K562 (cell line): ENCODE results near the gene KHDC1L. TPM values are rescaled to one million over a fixed set of nuclear protein-coding genes. Genes with fewer than 3 reads are reported as not detected.

Experiments
- ATAC-seq: fragments of 200-7000 bp; cut with Tn5 transposase; 3 replicates; pipeline ENCODE4 v1.9.1; 2020; ENCODE audit warnings: moderate library complexity
- BruUV-seq: library from RNA; stranded (reverse); fragments of 400-500 nt; replicated peaks from 2 replicates; lab custom pipeline; 2021; lab: Mats Ljungman, UMichigan
- CTCF ChIA-PET: fragments of 300-600 bp; formaldehyde crosslinking; extraction: SDS; loops from one replicate; lab custom pipeline; 2021; ENCODE audit warnings: low intra/inter-chr PET ratio; lab: Yijun Ruan, JAX
- POLR2A ChIA-PET: fragments of 300-600, 350-650 bp; sonication (Branson Sonifier 250); formaldehyde crosslinking; extraction: SDS; loops from one replicate; lab custom pipeline; 2021; ENCODE audit warnings: antibody characterized with exemption, inconsistent platforms; lab: Yijun Ruan, JAX
- DNase-seq, 4 experiments: peaks; one replicate each; pipeline versions ENCODE4 v3.0.0 to v3.0.0-alpha.2; 2011 to 2018; ENCODE audit warnings: low spot score in 3 of 4, mixed read lengths in 3 of 4; ENCODE audit errors: extremely low read depth in 1 of 4
- FAIRE-seq: peaks from 2 replicates; lab custom pipeline; 2011; peaks lifted over from hg19 to GRCh38; lab: Jason Lieb, UNC
- H2AFZ ChIP-seq: 2 replicates; pipeline ENCODE4 v1.6.0; 2011; ENCODE audit warnings: low read depth, low read length, control low read depth, inconsistent platforms
- H3K27ac ChIP-seq: fragments of 200-600 bp; 3 replicates; pipeline ENCODE4 v1.8.0; 2011; ENCODE audit warnings: low read depth, mild to moderate bottlenecking, control low read depth, inconsistent platforms, low read length, moderate library complexity, mixed read lengths; ENCODE audit errors: extremely low read depth
- H3K27me3 ChIP-seq, 2 experiments: fragments of 300-600 bp in 1 of 2; 2 replicates in 1 of 2; 3 replicates in 1 of 2; pipeline versions ENCODE4 v1.6.0 to v1.8.0; 2011; ENCODE audit warnings: inconsistent platforms in 2 of 2, low read length in 2 of 2, mild to moderate bottlenecking in 1 of 2, mixed read lengths in 1 of 2, moderate library complexity in 1 of 2; ENCODE audit not compliant: control insufficient read depth in 2 of 2, insufficient read depth in 2 of 2
- H3K36me3 ChIP-seq: fragments of 300-600 bp; 3 replicates; pipeline ENCODE4 v1.8.0; 2011; ENCODE audit warnings: mild to moderate bottlenecking, low read length, inconsistent platforms; ENCODE audit not compliant: control insufficient read depth, insufficient read depth
- H3K4me1 ChIP-seq, 2 experiments: fragments of 200-600 bp in 1 of 2; replicated peaks in 1 of 2; 2 replicates in 1 of 2; 3 replicates in 1 of 2; pipeline versions ENCODE4 v1.5.1 to v1.8.0; 2011; ENCODE audit warnings: inconsistent platforms in 2 of 2, low read length in 2 of 2, mild to moderate bottlenecking in 1 of 2, mixed read lengths in 1 of 2, moderate library complexity in 1 of 2; ENCODE audit not compliant: control insufficient read depth in 2 of 2, insufficient read depth in 2 of 2
- H3K4me2 ChIP-seq: 2 replicates; pipeline ENCODE4 v1.6.1; 2011; ENCODE audit warnings: low read length, control low read depth, inconsistent platforms, mixed read lengths; ENCODE audit not compliant: insufficient read depth
- H3K4me3 ChIP-seq: fragments of 200-600 bp; sonication (generic), shearing (Covaris generic); 2 replicates; pipeline ENCODE4 v1.5.1; 2016; ENCODE audit warnings: control low read depth, inconsistent platforms
- H3K79me2 ChIP-seq: fragments of 200-600 bp; 3 replicates; pipeline ENCODE4 v1.8.0; 2011; ENCODE audit warnings: low read length, inconsistent platforms; ENCODE audit not compliant: control insufficient read depth, insufficient read depth
- H3K9ac ChIP-seq, 2 experiments: 2 replicates each; pipeline versions ENCODE4 v1.6.0 to v1.6.1; 2011; ENCODE audit warnings: low read depth in 2 of 2, low read length in 2 of 2, control low read depth in 1 of 2, inconsistent platforms in 1 of 2, mild to moderate bottlenecking in 1 of 2, mixed read lengths in 1 of 2; ENCODE audit not compliant: insufficient read depth in 1 of 2
- H3K9me1 ChIP-seq: one replicate; pipeline ENCODE4 v1.6.0; 2011; ENCODE audit warnings: inconsistent platforms, mild to moderate bottlenecking, low read length, moderate library complexity; ENCODE audit not compliant: control insufficient read depth, insufficient read depth
- H3K9me3 ChIP-seq: replicated peaks from 2 replicates; pipeline ENCODE4 v1.5.1; 2011; ENCODE audit warnings: low read depth, low read length, inconsistent platforms; ENCODE audit not compliant: control insufficient read depth, insufficient read depth
- H4K20me1 ChIP-seq: replicated peaks from 2 replicates; pipeline ENCODE4 v1.6.1; 2011; ENCODE audit warnings: low read length, inconsistent platforms, mixed read lengths; ENCODE audit not compliant: control insufficient read depth, insufficient read depth
- CBFB ChIP-seq: sonication (generic); formaldehyde crosslinking; IDR thresholded peaks from 2 replicates; pipeline ENCODE4 v1.4.0; 2020; ENCODE audit warnings: mild to moderate bottlenecking, missing genetic modification reagents
- REST ChIP-seq, 2 experiments: fragments of 450-650 bp; formaldehyde crosslinking in 1 of 2; IDR thresholded peaks; 2 replicates each; pipeline versions ENCODE4 v1.4.0 to v1.6.1; 2014 to 2020; ENCODE audit warnings: mild to moderate bottlenecking in 2 of 2, borderline replicate concordance in 1 of 2, low read depth in 1 of 2
- TGIF2 ChIP-seq: sonication (generic); formaldehyde crosslinking; IDR thresholded peaks from 2 replicates; pipeline ENCODE4 v1.8.1; 2022; ENCODE audit warnings: mild to moderate bottlenecking, missing genetic modification reagents, moderate library complexity
- ZC3H4 ChIP-seq: sonication (generic); formaldehyde crosslinking; IDR thresholded peaks from 2 replicates; pipeline ENCODE4 v1.9.0; 2021; ENCODE audit warnings: missing genetic modification reagents, borderline replicate concordance
- ZKSCAN3 ChIP-seq: fragments of 250-450 bp; sonication (Bioruptor Pico); IDR thresholded peaks from 2 replicates; pipeline ENCODE4 v1.4.0; 2020
- ZNF561 ChIP-seq: fragments of 450-650 bp; formaldehyde crosslinking; conservative IDR thresholded peaks from 2 replicates; pipeline ENCODE4 v1.4.0; 2020; ENCODE audit warnings: mild to moderate bottlenecking, moderate library complexity
- in situ Hi-C: fragments of 300-500 bp; cut with MboI; formaldehyde crosslinking; loops from 4 replicates; pipeline ENCODE4 v1.15.0; 2018; ENCODE audit warnings: inconsistent platforms, mixed read lengths
- intact Hi-C: fragments of 100-400 bp; cut with micrococcal nuclease; formaldehyde crosslinking; loops from 2 replicates; pipeline ENCODE4 v1.14.2; 2022
- polyA plus RNA-seq, 8 experiments: library from polyadenylated mRNA; depleted of rRNA in 4 of 8; stranded (reverse) in 5 of 8; unstranded in 3 of 8; fragments of >200 nt; fragmentation: Nextera tagmentation in 2 of 8; fragmentation: Illumina TruSeq in 1 of 8; extraction: Ambion mirVana in 2 of 8; extraction: Trizol in 1 of 8; gene quantifications; 2 replicates each; pipeline versions ENCODE4 v1.2.1 to v1.2.3, GENCODE V29; 2011 to 2014; ENCODE audit warnings: inconsistent platforms in 1 of 8, missing spikeins in 1 of 8
- total RNA-seq, 7 experiments: library from RNA; depleted of rRNA in 6 of 7; stranded (reverse); fragments of >200 nt in 6 of 7; fragmentation: Illumina TruSeq in 2 of 7; extraction: Trizol in 2 of 7; gene quantifications; 2 replicates each; pipeline versions ENCODE4 v1.2.1 to v1.2.3, GENCODE V29; 2011 to 2021; ENCODE audit warnings: low replicate concordance in 1 of 7

Gene KHDC1L
- total and polyA plus RNA-seq, 9 of the 15 experiments (the other 6 are each of a cell fraction or from before 2014, with no cell fraction given): 0.33 to 1.9 (median 0.54) TPM

- FAIRE-seq: no peak
- H3K36me3 ChIP-seq: no peaks in the 10 kb centered on the region
- no peaks in the 10 kb centered on the region for H4K20me1 ChIP-seq
- no peak overlapping the region for H3K4me2 ChIP-seq
- H3K27me3 ChIP-seq: peaks cover 8 to 13% of the 10 kb centered on the region in 2 experiments; a peak in 4 of 5 replicates
- H3K9me3 ChIP-seq: no peaks in the 10 kb centered on the region
- H3K4me1 ChIP-seq: no peaks in the 10 kb centered on the region
- no peaks in the 10 kb centered on the region for H3K79me2 ChIP-seq
- in situ Hi-C loops (no loop called here), intact Hi-C loops (no loop called here)
- TF ChIP-seq CBFB (CRISPR knock-in tag): no peak
- TF ChIP-seq TGIF2 (CRISPR knock-in tag): no peak
- TF ChIP-seq ZNF561 (CRISPR knock-in tag): no peak
- TF ChIP-seq ZKSCAN3: no peak
- no peak for TF ChIP-seq ZC3H4 (CRISPR knock-in tag)
- no peak for TF ChIP-seq REST (IDR thresholded peaks at IDR 0.05; ENCODE audit: borderline replicate concordance)
- no peak for TF ChIP-seq REST (CRISPR knock-in tag; IDR thresholded peaks at IDR 0.05; ENCODE audit: low read depth)
- TF ChIP-seq, all 486 proteins: peak for 0
- DNase-seq (no peak), ATAC-seq (no peak)
- ChIA-PET CTCF (no interaction called here), POLR2A (no interaction called here)
- Histone ChIP-seq H3K9me1 (no peaks in the 10 kb centered on the region), H3K4me3 (no peak overlapping the region), H3K9ac (no peak overlapping the region), H2AFZ (no peak overlapping the region), H3K27ac (no peak overlapping the region)
- no TSS peak for BruUV-seq
Observed at GRCh38 chr6:73250016-73250415, 24.7 kb upstream of the KHDC1L start.
